Activated gamma-delta T cell treated with Interleukin-2 at 50 U/mL for 16 hours (primary cell): ENCODE results near the gene ARHGEF7.

Source experiments
- DNase-seq: peaks from one replicate; pipeline ENCODE4 v3.0.0-alpha.2; 2020

ARHGEF7 gene

DNA sequence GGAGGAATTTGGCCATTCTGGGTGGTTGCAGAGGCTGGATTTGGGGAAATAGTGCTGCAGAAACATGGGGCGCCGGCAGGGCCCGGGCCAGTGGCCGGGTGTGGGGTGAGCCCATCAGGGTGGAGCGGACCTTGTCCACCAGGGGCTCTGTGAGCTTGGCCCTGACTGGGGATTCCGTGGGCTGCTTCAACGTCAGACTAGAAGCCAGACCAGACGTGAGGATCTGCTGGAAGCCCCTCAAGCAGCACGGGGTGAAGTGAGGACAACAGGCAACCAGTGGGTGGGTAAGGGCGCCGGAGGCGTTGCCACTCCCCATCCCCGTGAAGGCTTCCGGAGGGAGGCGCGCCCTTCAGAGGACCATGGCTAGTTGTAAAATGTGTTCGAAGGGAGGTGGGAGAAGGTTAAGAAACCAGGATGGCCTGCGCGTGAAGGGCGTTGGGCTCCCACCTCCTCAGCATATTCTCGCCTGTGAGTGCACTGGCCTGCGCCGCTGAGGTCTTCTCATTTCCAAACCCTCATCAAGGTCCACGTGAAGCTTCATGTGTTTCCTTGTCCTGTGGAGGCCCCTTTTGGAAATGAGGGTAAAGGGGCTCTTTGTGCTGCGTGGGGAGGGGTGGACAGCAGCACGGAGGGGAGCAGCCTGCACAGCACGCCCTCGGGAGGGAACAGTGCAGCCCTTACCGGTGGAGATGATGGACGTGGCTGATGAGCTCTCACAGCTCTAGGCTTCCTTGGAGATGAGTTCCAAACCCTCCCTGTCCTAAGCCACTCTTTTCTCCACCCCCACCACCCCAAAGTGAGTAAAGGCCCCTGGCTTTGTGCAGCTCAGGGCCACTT, 213.7 kb downstream of the ARHGEF7 start:
- no peak for DNase-seq

GRCh38 chr13:111329641-111330040, 214.5 kb downstream of the ARHGEF7 start:
- DNase-seq: no peak

DNA sequence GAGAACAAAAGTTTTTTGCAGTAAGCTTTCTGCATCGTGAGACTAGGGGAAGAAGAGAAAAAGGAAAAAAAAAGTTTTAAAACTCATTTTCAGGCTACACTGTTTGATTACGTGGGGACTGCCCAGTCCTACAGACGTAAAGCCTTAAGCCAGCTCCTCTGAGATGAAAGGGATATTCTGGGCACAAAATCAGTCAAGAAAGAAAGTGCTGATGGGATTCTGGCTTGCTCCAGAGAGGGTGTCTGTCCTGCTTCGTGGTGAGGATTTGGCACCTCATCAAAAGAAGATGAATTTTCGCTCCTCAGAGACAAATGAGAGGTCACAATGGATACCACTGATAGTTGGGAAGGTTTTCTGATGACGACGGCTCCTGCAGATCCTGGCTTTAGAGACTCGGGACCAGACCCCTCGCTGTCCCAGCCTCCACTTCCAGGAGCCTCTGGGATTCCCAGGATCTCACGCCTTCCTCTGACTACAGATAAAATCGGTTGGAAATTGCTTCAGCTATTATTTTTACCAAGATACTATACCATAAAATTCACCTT, 215.0 kb downstream of the ARHGEF7 start:
- no peak for DNase-seq

DNA sequence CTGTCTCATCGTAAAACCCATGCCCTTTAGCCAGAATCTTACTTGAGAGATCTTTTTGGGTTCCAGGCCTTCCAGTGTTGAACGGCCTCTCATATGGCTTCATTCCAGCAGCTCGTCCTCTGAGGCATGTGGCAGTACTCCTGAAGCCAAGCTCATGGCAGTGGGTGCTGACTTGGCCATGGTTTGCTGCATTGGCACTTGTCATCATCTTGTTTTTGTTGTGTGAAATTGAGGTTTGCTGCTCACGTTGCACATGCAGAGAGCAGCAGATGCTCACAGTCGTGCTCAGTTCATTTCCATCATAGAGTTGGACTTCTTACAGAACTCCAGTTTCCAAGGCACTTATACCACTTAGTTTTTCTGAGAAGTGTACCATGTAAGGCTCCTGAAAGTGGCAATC, 220.2 kb downstream of the ARHGEF7 start:
- DNase-seq: no peak

- no peak for DNase-seq
Observed at GRCh38 chr13:111336666-111337065, 221.6 kb downstream of the ARHGEF7 start.

- no peak for DNase-seq
Observed at GRCh38 chr13:111337206-111337605, 222.1 kb downstream of the ARHGEF7 start.

DNA sequence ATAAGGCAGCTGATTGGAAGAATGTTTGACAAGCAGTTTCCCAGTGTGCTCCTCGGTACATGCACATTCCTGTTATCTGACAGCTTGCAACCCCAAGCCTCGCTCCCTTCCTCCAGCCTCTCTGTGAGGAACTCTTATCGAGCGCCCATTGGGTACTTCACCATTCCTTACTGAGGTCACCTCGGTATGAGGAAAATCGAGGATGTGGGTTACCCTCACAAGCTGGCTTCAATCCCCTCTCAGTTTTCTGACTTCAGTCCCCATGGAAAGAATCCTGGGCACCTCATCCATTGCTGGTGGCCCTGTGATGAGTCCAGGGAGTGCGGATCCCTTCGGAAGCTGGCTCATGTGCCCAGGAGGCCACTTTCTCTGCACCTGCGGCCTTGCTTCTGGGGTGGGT, 222.6 kb downstream of the ARHGEF7 start:
- DNase-seq: no peak

GRCh38 chr13:111338841-111339240, 223.7 kb downstream of the ARHGEF7 start:
- DNase-seq: no peak

DNA sequence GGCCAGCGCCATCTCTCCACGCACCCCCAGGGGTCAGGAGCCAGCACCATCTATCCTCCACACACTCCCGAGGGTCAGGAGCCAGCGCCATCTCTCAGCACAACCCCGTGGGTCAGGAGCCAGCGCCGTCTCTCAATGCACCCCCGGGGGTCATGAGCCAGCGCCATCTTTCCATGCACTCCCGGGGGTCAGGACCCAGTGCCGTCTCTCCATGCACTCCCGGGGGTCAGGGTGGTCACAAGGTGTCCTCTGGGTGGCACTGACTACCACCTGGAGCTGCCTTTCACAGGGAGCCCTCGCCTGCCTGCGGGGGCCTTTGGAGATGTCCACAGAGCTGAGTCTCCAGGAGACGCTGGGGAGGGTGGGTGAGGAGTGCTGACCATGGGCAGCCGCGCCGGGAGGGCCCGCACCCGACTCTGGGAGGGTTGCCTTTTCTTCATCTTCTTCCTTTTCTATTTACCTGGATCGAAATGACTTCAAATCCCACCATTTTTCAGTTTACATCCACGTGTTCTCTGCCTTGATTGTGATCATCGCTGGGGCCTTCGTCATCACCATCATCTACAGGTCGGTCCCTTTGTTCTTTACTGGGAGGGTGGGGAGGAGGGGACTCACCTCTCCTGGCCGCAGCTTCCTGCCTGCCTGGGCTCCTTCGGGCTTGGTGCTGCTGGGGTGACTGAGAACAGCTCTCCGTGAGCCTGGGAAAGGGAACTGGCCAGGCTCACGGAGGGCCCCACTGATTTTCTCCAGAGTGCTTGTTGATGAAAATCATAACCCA, 224.4 kb downstream of the ARHGEF7 start:
- DNase-seq: no peak

GRCh38 chr13:111341886-111342285, 226.8 kb downstream of the ARHGEF7 start:
- no peak for DNase-seq

DNA sequence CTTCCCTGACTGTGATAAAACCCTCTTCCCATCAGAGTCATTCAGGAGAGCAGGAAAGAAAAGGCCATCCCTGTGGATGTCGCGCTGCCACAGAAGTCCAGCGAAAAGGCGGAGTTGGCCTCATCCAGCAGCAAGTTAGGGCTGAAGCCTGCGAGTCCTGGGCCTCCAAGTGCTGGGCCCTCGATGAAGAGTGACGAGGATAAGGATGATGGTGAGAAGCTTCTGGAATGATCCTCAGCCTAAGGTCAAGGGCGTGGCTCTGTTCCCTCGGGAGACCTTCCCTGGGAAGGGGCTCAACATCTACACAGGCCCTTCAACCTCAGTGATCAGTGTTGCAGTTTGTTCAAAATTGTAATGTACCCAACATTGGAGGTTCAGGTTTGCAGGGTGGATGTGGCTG, 227.6 kb downstream of the ARHGEF7 start:
- no peak for DNase-seq

GRCh38 chr13:111343186-111343805, 228.2 kb downstream of the ARHGEF7 start:
- no peak for DNase-seq

DNA sequence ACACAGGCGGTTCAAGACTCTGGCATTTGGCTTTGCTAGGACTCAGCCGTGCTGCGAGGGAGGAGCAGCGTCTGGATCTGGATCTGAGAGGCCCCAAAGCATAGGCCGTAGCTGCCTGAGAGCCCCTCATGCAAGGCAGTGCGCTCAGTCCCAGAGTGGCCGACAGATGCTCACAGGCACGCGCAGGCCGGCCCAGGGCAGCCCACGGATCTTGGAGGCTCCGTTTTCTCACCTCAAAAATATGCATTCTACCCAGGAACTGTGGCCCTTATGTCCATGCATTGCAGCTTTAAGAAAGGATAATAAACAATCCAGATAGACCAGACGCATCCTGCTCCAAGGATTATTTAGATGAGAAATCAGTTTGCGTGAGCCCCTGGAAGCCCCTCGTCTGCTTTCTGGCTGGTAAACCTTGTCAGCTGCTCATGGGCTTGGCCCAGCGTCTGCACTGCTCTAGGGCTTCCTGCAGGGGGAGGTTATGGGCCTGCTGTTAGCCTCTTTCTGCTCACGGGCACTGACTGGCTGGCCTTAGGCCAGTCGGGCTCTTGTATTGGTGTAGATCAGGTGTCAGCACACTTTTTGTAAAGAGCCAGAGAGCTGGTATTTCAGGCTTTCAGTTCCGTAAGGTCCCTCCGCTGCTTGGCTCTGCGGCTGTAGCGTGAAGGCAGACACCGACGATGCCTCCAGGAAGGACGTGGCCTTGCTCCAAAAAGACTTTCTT, 229.5 kb downstream of the ARHGEF7 start:
- no peak for DNase-seq

DNA sequence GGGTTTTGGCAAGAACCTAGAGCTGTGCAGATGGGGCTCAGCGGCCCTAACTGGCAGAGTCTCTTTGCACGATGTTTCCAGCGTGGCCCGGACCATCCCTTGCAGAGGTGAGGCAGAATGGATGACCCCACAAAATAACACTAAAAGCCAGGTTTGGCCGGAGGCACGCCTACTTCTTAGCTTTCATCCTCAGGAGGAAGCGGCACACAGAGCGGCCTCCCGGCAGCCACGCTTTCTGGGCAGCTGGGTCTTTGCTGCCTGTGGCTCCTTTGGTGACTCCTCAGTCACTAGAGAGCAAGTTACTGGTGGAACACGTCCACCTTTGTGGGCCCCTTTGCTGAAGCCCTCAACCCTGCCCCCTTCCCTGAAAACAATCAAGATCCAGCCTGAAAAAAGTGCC, 230.6 kb downstream of the ARHGEF7 start:
- no peak for DNase-seq

DNA sequence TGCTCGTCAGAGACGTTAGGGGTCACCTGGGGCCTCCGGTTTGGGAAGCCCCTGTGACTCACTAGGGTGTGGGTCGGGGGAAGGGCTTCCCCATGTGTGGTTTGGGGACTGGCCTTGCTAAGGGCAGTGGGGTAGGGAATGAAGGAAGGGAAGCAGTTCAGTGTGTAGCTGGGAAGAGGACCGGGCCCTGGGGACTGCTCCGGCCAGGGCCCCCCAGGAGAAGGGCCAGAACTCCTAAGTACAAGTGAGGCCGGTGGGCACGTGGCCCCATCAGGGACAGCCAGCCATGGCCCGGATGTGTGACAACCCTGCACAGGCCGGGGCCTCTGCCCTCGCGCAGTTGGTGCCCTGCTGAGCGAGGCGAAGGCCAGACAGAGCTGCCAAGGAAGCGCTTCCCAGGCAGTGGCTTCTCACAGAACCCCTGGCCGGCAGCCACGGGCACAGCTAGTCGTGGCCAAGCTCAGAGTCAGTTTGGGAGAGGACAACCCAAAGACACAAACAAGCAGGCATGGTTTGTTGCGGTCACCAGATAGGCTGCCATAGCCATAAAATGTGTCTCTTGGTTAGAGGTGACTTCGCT, 231.1 kb downstream of the ARHGEF7 start:
- DNase-seq: no peak

GRCh38 chr13:111347438-111347837, 232.3 kb downstream of the ARHGEF7 start:
- DNase-seq: no peak

- DNase-seq: no peak
Observed at GRCh38 chr13:111353508-111353907, 238.4 kb downstream of the ARHGEF7 start.

- no peak for DNase-seq
Observed at GRCh38 chr13:111354789-111355188, 239.7 kb downstream of the ARHGEF7 start.
